C4-2B (cell line): ENCODE measurements around the gene FOXI1.

Source experiments
- ZFX ChIP-seq: fragments of 450-650 bp; IDR thresholded peaks from 2 replicates; pipeline ENCODE4 v1.6.1; 2017
- TF ChIP-seq, protein P1 (sequence below): fragments of 450-650 bp; conservative IDR thresholded peaks from 2 replicates; pipeline ENCODE4 v1.5.1; 2017; ENCODE audit warnings: mild to moderate bottlenecking

GRCh38 chr5:170117736-170118135 is 12.0 kb downstream of the FOXI1 start:
- TF ChIP-seq, protein P1, sequence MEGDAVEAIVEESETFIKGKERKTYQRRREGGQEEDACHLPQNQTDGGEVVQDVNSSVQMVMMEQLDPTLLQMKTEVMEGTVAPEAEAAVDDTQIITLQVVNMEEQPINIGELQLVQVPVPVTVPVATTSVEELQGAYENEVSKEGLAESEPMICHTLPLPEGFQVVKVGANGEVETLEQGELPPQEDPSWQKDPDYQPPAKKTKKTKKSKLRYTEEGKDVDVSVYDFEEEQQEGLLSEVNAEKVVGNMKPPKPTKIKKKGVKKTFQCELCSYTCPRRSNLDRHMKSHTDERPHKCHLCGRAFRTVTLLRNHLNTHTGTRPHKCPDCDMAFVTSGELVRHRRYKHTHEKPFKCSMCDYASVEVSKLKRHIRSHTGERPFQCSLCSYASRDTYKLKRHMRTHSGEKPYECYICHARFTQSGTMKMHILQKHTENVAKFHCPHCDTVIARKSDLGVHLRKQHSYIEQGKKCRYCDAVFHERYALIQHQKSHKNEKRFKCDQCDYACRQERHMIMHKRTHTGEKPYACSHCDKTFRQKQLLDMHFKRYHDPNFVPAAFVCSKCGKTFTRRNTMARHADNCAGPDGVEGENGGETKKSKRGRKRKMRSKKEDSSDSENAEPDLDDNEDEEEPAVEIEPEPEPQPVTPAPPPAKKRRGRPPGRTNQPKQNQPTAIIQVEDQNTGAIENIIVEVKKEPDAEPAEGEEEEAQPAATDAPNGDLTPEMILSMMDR = no peak
- TF ChIP-seq ZFX = no peak
